ENCODE measurements around the gene PNLIPRP3.

- TF ChIP-seq, protein P1, sequence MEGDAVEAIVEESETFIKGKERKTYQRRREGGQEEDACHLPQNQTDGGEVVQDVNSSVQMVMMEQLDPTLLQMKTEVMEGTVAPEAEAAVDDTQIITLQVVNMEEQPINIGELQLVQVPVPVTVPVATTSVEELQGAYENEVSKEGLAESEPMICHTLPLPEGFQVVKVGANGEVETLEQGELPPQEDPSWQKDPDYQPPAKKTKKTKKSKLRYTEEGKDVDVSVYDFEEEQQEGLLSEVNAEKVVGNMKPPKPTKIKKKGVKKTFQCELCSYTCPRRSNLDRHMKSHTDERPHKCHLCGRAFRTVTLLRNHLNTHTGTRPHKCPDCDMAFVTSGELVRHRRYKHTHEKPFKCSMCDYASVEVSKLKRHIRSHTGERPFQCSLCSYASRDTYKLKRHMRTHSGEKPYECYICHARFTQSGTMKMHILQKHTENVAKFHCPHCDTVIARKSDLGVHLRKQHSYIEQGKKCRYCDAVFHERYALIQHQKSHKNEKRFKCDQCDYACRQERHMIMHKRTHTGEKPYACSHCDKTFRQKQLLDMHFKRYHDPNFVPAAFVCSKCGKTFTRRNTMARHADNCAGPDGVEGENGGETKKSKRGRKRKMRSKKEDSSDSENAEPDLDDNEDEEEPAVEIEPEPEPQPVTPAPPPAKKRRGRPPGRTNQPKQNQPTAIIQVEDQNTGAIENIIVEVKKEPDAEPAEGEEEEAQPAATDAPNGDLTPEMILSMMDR (IDR thresholded peaks at IDR 0.05), result no peak
- TF ChIP-seq ZFX (IDR thresholded peaks at IDR 0.05; ENCODE audit: borderline replicate concordance), result no peak
These were observed 36.6 kb downstream of the PNLIPRP3 start for GRCh38 chr10:116464257-116464656.
